GM21737 (cell line): Measurements from ENCODE around the gene MLLT1.

Experiments
- ATAC-seq: cut with Tn5 transposase; IDR thresholded peaks from one replicate; pipeline ENCODE4 v1.9.1; 2021; ENCODE audit warnings: mild to moderate bottlenecking, moderate library complexity; ENCODE audit not compliant: unreplicated experiment

Gene MLLT1

GRCh38 chr19:6212403-6213265 is 67.1 kb downstream of the MLLT1 start:
- no peak for ATAC-seq

- ATAC-seq: no peak
These were observed 68.0 kb downstream of the MLLT1 start for GRCh38 chr19:6211632-6212402.

GRCh38 chr19:6210721-6211600 is 68.8 kb downstream of the MLLT1 start:
- ATAC-seq: no peak

- no peak for ATAC-seq
These were observed 69.7 kb downstream of the MLLT1 start for GRCh38 chr19:6210091-6210490.

- no peak for ATAC-seq
These were observed 70.1 kb downstream of the MLLT1 start for GRCh38 chr19:6209680-6210079.

GRCh38 chr19:6209233-6209632 is 70.5 kb downstream of the MLLT1 start:
- ATAC-seq: no peak

- no peak for ATAC-seq
These were observed 74.7 kb downstream of the MLLT1 start for GRCh38 chr19:6204866-6205723.

GRCh38 chr19:6204212-6204611 is 75.6 kb downstream of the MLLT1 start:
- no peak for ATAC-seq

- ATAC-seq: peak; percentile 78
These were observed 80.4 kb downstream of the MLLT1 start for GRCh38 chr19:6199240-6199994.

GRCh38 chr19:6198896-6199239 is 80.9 kb downstream of the MLLT1 start:
- peak; percentile 17 for ATAC-seq

- ATAC-seq: no peak
These were observed 83.4 kb downstream of the MLLT1 start for GRCh38 chr19:6196361-6196760.

- ATAC-seq: no peak
These were observed 91.0 kb downstream of the MLLT1 start for GRCh38 chr19:6188811-6189210.

- ATAC-seq: no peak
These were observed 92.4 kb downstream of the MLLT1 start for GRCh38 chr19:6187374-6187773.

- no peak for ATAC-seq
These were observed 93.6 kb downstream of the MLLT1 start for GRCh38 chr19:6185835-6186834.

- ATAC-seq: no peak
These were observed 94.5 kb downstream of the MLLT1 start for GRCh38 chr19:6185093-6185834.

- no peak for ATAC-seq
These were observed 98.7 kb downstream of the MLLT1 start for GRCh38 chr19:6181119-6181518.

- no peak for ATAC-seq
These were observed 106.6 kb downstream of the MLLT1 start for GRCh38 chr19:6173190-6173589.
